HTERT RPE-1 (cell line): ENCODE measurements around the gene KCNQ1OT1.

Experiments used
- in situ Hi-C: fragments of 300-500 bp; cut with MboI; formaldehyde crosslinking; loops from 4 replicates; pipeline ENCODE4 v1.14.3; 2020; ENCODE audit warnings: low sequenced_read_pairs

The KCNQ1OT1 gene

DNA sequence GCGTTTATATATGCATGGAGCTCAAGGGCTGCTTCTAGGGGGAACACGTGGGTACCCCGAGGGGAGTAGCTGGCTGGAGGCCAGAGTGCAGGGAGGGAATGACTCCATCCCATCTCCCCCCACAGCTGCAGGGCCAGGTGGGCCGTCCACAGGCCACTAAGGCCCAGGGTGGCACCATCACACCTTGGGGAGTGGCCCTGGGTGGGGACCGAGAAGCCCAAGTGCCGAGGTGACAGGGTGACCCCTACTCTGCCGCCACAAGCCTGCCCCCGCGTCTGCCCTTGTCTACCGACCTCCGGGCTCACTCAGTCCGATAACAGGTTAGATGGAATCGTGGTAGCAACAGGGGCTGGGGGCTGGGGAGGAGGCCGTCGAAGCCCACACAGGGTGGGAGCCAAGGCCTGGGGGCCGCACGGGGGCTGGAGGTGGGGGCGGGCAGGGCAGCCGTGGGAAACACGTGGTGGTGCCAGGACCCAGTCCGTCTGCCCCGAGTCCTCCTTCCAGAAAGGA, 125.7 kb downstream of the KCNQ1OT1 start:
- in situ Hi-C loops = no loop called here

DNA sequence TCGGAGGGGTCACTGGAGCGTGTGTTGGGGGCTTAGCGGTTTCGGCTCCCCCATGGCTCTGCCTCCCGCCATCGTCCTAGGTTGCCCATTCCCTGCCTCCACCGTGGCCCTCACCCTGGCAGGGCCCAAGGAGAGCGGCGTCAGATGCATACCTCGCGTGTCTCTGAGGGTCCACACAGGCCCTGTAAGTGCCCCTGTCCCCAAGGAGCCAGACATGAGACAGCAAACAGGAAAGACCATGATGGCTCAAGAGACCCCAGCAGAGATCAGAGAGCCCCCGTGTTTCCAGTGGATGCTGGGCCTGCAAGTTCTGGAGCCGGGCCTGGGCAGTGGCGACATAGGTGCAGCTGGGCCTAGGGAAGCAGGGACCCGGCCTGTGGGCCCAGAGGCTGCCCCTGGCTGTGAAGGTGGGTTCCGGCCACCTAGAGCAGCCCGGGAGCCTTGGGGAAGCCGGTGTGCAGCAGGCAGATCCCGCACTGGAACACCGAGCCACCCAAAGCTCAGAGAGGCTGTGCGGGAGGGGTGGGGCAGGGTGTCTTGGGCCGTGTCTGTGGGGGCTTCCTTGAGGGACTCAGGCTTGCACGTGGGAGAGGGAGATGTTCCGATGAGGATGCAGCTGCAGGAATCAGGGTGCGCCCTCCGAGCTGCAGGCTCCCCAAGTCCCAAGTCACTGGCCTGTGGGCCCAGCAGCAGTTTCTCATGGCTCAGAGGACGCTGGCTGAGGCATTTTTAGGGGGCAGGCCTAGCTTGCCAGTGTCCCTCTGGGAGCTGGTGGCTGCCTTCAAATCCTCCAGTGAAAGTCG, 126.4 kb downstream of the KCNQ1OT1 start:
- in situ Hi-C loops = no loop called here

GRCh38 chr11:2572491-2573239, 127.1 kb downstream of the KCNQ1OT1 start:
- in situ Hi-C loops = no loop called here

GRCh38 chr11:2571598-2572281, 128.1 kb downstream of the KCNQ1OT1 start:
- in situ Hi-C loops = no loop called here

DNA sequence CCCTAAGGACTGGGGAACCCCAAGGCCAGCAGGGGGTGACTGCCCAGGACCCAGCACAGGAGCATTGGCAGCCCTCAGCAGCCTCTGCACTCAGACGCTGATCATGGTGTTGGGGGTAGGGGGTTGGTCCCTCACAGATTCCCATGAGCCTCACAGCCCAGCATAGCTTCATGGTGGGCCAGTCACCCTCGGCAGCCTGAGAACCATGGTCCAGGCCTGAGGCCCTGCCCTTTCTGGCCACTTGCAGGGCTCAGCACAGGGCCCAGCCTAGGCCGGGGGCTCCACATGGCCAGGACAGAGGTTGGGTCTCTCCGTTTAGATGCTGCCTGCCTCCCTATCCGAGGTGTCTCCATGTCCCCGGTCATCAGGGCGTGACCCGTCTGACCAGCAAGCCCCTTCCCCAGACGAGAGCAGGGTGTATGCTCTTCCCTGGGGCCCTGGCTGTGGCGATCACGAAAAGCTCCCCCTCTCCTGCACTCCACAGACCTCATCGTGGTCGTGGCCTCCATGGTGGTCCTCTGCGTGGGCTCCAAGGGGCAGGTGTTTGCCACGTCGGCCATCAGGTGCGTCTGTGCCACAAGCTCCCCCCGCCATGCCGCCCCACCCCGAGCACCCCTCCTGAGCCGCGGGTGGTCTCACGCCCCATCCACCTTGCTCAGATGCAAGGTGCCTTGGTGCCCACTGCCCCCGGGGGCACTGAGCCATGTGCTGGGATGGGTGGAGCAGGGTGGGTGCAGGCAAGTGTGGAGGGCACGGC, 128.8 kb downstream of the KCNQ1OT1 start:
- in situ Hi-C loops = no loop called here

GRCh38 chr11:2570211-2570811, 129.5 kb downstream of the KCNQ1OT1 start:
- in situ Hi-C loops = no loop called here

DNA sequence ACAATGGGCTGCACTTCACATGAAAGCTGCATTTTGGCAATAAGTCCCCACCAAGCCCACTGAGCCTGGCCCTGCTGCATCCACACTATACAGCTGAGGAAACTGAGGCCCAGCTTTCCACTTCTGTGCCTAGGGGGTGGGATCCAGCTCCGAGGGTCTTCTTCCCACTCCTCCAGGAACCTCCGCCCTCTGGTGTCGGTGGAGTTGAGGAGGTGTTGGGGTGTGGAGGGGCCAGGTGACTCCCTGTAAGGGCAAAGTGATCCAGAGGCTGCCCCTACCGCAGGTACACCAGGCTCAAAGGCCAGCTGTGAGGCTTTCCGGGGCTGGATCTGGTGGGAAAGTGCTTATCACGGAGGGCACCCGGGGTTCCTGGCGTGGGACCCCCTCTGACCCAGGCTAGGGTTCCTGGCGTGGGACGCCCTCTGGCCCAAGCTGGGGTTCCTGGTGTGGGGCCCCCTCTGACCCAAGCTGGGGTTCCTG, 130.0 kb downstream of the KCNQ1OT1 start:
- in situ Hi-C loops = no loop called here

GRCh38 chr11:2569321-2569721, 130.5 kb downstream of the KCNQ1OT1 start:
- in situ Hi-C loops = no loop called here

GRCh38 chr11:2567026-2567671, 132.6 kb downstream of the KCNQ1OT1 start:
- in situ Hi-C loops = no loop called here

GRCh38 chr11:2566223-2567025, 133.4 kb downstream of the KCNQ1OT1 start:
- in situ Hi-C loops = no loop called here

GRCh38 chr11:2565447-2566222, 134.2 kb downstream of the KCNQ1OT1 start:
- in situ Hi-C loops = no loop called here

GRCh38 chr11:2564588-2565425, 135.0 kb downstream of the KCNQ1OT1 start:
- in situ Hi-C loops = no loop called here

GRCh38 chr11:2564008-2564530, 135.7 kb downstream of the KCNQ1OT1 start:
- in situ Hi-C loops = no loop called here

- in situ Hi-C loops = no loop called here
Measured at GRCh38 chr11:2563213-2564007, 136.4 kb downstream of the KCNQ1OT1 start.

GRCh38 chr11:2562890-2563212, 136.9 kb downstream of the KCNQ1OT1 start:
- in situ Hi-C loops = no loop called here
